Stomach (tissue), 9 donors: ENCODE measurements around the gene GET4. TPM values are rescaled to one million over a fixed set of nuclear protein-coding genes. Genes with fewer than 3 reads are reported as not detected.

Experiments used
- DNase-seq, 2 donors: peaks; one replicate each; pipeline versions ENCODE4 v3.0.0 to v3.0.0-alpha.2; 2013 to 2019
- H3K27ac ChIP-seq, 5 donors: fragments of 200-600 bp in 4 of 5; sonication (generic) in 4 of 5; one replicate each; pipeline ENCODE4 v1.5.1; 2013 to 2019; ENCODE audit warnings: mild to moderate bottlenecking in 1 of 5, moderate library complexity in 1 of 5
- H3K27me3 ChIP-seq, 3 donors: fragments of 200-600 bp; sonication (generic); one replicate each; pipeline ENCODE4 v1.5.1; 2017 to 2019; ENCODE audit warnings: mixed run types in 1 of 3
- H3K36me3 ChIP-seq, 4 donors: fragments of 200-600 bp; sonication (generic); 1 replicate in 3 of 4; 2 replicates in 1 of 4; pipeline ENCODE4 v1.5.1; 2016 to 2019
- H3K4me1 ChIP-seq, 4 donors: fragments of 200-600 bp; sonication (generic); one replicate each; pipeline ENCODE4 v1.5.1; 2016 to 2019
- H3K4me3 ChIP-seq, 4 donors: fragments of 200-600 bp; sonication (generic) in 3 of 4; one replicate each; pipeline ENCODE4 v1.5.1; 2016 to 2019; ENCODE audit warnings: mild to moderate bottlenecking in 1 of 4
- H3K9me3 ChIP-seq, 4 donors: fragments of 200-600 bp; sonication (generic); one replicate each; pipeline ENCODE4 v1.5.1; 2016 to 2019
- EP300 ChIP-seq: sonication (generic); formaldehyde crosslinking; IDR thresholded peaks from one replicate; pipeline ENCODE4 v1.6.1; 2017; ENCODE audit warnings: antibody characterized with exemption
- POLR2A ChIP-seq, 4 donors: fragments of 450-650 bp; IDR thresholded peaks; one replicate each; pipeline ENCODE4 v1.6.1; 2016; ENCODE audit warnings: antibody characterized with exemption in 4 of 4, control low read depth in 2 of 4, mild to moderate bottlenecking in 1 of 4, moderate library complexity in 1 of 4
- POLR2AphosphoS5 ChIP-seq, 3 donors: sonication (generic); formaldehyde crosslinking; IDR thresholded peaks; one replicate each; pipeline ENCODE4 v1.6.1; 2016; ENCODE audit warnings: antibody characterized with exemption in 3 of 3
- WGBS, 5 donors: extraction: QIAGEN DNeasy Blood & Tissue Kit in 3 of 5; methylation state at CpG; one replicate each; pipeline versions ENCODE4 v1.1.5 to v1.1.7; 2013 to 2018; 5-methylcytosine and 5-hydroxymethylcytosine counted together
- intact Hi-C: fragments of 100-400 bp; cut with DNase I; formaldehyde crosslinking; loops from one replicate; pipeline ENCODE4 v1.15.1; 2023; ENCODE audit warnings: low total_unique reads
- polyA plus RNA-seq, 3 donors: library from polyadenylated mRNA; stranded (reverse); fragments of 200-250 nt; gene quantifications; one replicate each; pipeline ENCODE4 v1.2.3, GENCODE V29; 2013
- total RNA-seq, 5 donors: library from RNA; depleted of rRNA; stranded (reverse); fragments of >200 nt; gene quantifications; one replicate each; pipeline versions ENCODE4 v1.1.0 to v1.2.3, GENCODE V29; 2014 to 2016
- TF ChIP-seq, protein P1 (sequence below), 7 experiments: fragments of 450-650 bp in 4 of 7; fragments of 200-600 bp in 3 of 7; sonication (generic) in 3 of 7; IDR thresholded peaks; one replicate each; pipeline ENCODE4 v1.5.1; 2016 to 2019; ENCODE audit warnings: antibody characterized with exemption in 7 of 7, control low read depth in 2 of 7, mild to moderate bottlenecking in 1 of 7
- donor health status: healthy with polysubstance abuse.
- donor health status: Bipolar disorder and iron deficiency.
- donor health status: healthy.

The GET4 gene
- total and polyA plus RNA-seq, 8 donors: 22.4 to 140 (median 46.6) TPM

DNA sequence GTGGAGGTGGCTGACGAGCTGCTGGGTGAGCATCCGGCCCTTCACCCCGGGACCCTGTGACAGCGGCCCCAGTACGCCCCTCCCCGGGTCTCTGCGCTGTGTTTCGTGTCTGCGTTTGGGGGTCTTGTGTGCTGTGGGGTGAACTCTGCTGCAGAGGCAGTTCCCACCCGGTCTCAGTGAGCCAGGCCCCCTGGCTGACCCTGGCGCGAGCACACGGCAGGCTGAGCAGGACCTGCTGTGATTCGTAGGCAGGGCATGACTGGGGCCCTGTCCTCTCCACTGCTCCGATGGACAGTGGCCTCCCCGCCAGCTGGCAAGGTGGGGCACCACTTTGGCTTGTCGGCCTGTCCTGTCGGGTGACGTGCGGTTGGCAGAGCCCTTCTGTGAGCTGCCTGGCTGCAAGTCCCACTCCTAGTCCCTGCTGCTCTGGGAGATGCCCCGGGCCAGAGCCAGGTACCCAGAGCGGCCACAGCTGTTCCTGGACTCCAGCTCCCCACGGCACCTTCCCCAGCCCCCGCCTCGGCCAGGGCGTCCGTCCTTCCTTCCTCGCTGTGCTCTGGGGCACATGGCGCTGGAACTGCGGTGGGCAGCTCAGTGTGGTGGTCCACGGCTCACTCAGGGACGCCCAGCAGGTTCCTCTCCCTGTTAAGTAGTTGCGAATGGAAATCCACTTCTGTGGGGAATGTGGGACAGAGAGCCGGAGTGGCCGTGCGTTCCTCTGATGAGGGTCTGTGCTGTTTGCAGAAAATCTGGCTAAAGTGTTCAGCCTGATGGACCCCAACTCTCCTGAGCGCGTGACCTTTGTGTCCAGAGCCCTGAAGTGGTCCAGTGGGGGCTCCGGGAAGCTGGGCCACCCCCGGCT, 10.5 kb downstream of the GET4 start:
- no peak overlapping the region for H3K27ac ChIP-seq
- H3K4me1 ChIP-seq: peaks cover 35 to 55% (median 51%) of the 10 kb centered on the region in 4 donors
- 93 to 96% (median 94%) methylated on average over 8 to 40 of the region's 40 CpGs for WGBS, 5 donors
- TF ChIP-seq, protein P1, sequence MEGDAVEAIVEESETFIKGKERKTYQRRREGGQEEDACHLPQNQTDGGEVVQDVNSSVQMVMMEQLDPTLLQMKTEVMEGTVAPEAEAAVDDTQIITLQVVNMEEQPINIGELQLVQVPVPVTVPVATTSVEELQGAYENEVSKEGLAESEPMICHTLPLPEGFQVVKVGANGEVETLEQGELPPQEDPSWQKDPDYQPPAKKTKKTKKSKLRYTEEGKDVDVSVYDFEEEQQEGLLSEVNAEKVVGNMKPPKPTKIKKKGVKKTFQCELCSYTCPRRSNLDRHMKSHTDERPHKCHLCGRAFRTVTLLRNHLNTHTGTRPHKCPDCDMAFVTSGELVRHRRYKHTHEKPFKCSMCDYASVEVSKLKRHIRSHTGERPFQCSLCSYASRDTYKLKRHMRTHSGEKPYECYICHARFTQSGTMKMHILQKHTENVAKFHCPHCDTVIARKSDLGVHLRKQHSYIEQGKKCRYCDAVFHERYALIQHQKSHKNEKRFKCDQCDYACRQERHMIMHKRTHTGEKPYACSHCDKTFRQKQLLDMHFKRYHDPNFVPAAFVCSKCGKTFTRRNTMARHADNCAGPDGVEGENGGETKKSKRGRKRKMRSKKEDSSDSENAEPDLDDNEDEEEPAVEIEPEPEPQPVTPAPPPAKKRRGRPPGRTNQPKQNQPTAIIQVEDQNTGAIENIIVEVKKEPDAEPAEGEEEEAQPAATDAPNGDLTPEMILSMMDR (IDR thresholded peaks at IDR 0.05): no peak
- TF ChIP-seq POLR2AphosphoS5 (IDR thresholded peaks at IDR 0.05) (no peak), POLR2A (IDR thresholded peaks at IDR 0.05) (no peak), EP300 (no peak)
- H3K9me3 ChIP-seq: no peaks in the 10 kb centered on the region
- peaks cover 46 to 65% (median 53%) of the 10 kb centered on the region in 4 donors for H3K36me3 ChIP-seq
- no peaks in the 10 kb centered on the region for H3K27me3 ChIP-seq
- intact Hi-C loops: no loop called here
- no peak overlapping the region for H3K4me3 ChIP-seq
- no peak for DNase-seq

DNA sequence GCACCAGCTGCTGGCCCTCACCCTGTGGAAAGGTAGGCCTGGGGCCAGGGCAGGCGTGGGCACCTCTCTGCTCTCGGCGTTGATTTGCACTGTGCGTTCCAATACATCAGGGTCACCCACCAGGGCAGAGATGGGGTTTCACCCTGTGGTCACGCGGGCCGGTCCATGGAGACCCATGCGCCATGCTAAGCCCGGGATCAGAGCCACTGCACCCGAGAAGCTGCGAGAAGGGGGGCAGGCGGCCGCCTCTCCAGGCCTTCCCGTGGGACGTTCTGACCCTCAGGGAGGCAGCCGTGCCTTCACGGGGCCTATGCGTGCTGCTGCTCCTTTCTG, 11.1 kb downstream of the GET4 start:
- peaks cover 32 to 52% (median 47%) of the 10 kb centered on the region in 4 donors for H3K4me1 ChIP-seq
- H3K9me3 ChIP-seq: no peaks in the 10 kb centered on the region
- intact Hi-C loops: no loop called here
- H3K27ac ChIP-seq: no peak overlapping the region
- no peak for TF ChIP-seq EP300
- TF ChIP-seq, protein P1 (IDR thresholded peaks at IDR 0.05): no peak
- TF ChIP-seq POLR2AphosphoS5 (IDR thresholded peaks at IDR 0.05): no peak
- no peak for TF ChIP-seq POLR2A (IDR thresholded peaks at IDR 0.05)
- 88 to 100% (median 94%) methylated on average over 1 to 18 of the region's 18 CpGs for WGBS, 5 donors
- no peak overlapping the region for H3K4me3 ChIP-seq
- H3K36me3 ChIP-seq: peaks cover 52 to 66% (median 59%) of the 10 kb centered on the region in 4 donors
- DNase-seq: no peak
- H3K27me3 ChIP-seq: no peaks in the 10 kb centered on the region

DNA sequence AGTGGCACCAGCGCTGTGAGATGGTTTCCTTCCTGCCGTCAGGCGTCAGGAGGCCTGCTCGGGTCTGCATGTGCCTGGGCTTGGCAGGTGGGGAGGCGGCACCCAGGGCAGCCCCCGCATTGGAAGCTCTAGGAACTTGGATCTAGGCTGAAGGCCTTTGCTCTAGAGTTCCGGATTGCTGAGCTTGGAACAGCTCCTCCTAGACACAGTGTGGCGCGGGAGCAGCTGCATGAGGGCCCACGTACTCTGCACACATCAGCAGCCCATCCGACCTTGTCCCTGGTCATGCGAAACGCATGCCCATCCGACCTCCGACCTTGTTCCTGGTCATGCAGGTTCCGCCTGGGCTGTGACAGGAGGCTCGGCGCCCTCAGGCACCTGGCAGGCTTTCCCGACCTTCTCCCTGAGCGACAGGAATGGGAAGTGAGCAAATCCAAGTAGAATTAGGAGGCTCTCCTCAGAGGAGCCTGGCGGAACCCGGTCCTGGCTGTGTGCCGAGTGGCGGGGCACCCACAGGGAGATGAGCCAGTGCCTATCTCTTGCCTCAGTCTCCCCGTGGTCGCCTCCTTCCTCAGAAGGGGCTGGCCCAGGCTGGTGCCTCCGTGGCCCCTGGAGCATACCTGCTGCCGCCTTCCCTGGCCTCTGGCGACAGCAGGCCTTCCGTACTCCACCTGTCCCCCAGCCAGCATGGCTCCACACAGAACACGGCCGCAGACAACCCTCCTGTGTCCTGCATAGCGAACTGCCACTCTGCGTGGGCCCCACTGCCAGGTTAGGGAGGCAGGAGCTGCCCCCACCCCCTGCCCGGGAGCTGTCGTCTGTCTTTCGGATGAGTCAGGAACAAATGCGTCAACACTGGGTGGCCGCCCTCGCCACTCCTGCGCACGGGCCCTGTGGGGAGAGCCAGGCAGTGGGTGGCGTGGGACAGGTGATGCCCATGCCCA, 12.0 kb downstream of the GET4 start:
- H3K9me3 ChIP-seq: no peaks in the 10 kb centered on the region
- H3K27me3 ChIP-seq: no peaks in the 10 kb centered on the region
- WGBS, 5 donors: 86 to 90% (median 89%) methylated on average over 27 to 43 of the region's 43 CpGs
- H3K4me3 ChIP-seq: no peak overlapping the region
- H3K27ac ChIP-seq: no peak overlapping the region
- TF ChIP-seq EP300: no peak
- TF ChIP-seq, protein P1 (IDR thresholded peaks at IDR 0.05): no peak
- no peak for TF ChIP-seq POLR2AphosphoS5 (IDR thresholded peaks at IDR 0.05)
- TF ChIP-seq POLR2A (IDR thresholded peaks at IDR 0.05): no peak
- DNase-seq: no peak
- intact Hi-C loops: no loop called here
- H3K4me1 ChIP-seq: peaks cover 23 to 48% (median 38%) of the 10 kb centered on the region in 4 donors
- peaks cover 52 to 74% (median 68%) of the 10 kb centered on the region in 4 donors for H3K36me3 ChIP-seq

DNA sequence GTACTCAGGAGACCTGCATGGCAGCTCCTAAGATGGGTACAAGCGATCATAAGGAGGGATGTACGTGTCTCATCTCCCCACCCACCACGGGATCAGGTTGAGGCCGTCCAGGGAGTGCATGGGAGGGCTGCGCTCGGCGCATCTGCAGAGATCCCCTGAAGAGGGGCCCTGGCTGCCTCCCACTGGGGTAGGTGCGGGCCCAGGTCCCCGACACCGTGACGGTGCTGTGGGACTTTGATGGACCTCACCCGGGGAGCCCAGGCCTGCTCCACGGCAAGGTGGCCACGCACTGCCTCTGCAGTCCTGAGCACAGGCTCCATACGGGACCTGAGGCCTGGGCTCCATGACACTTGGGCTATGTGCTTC, 12.7 kb downstream of the GET4 start:
- TF ChIP-seq EP300 (no peak), POLR2AphosphoS5 (IDR thresholded peaks at IDR 0.05) (no peak), POLR2A (IDR thresholded peaks at IDR 0.05) (no peak)
- TF ChIP-seq, protein P1 (IDR thresholded peaks at IDR 0.05): no peak
- WGBS, 5 donors: 90 to 97% (median 93%) methylated on average over 13 to 15 of the region's 15 CpGs
- DNase-seq: no peak
- intact Hi-C loops: no loop called here
- Histone ChIP-seq H3K4me3 (no peak overlapping the region), H3K27ac (no peak overlapping the region), H3K36me3 (peaks cover 58 to 76% (median 74%) of the 10 kb centered on the region in 4 donors), H3K9me3 (no peaks in the 10 kb centered on the region), H3K27me3 (no peaks in the 10 kb centered on the region), H3K4me1 (peaks cover 17 to 41% (median 32%) of the 10 kb centered on the region in 4 donors)
